ENCODE data around the gene PUM2.

Gene PUM2

DNA sequence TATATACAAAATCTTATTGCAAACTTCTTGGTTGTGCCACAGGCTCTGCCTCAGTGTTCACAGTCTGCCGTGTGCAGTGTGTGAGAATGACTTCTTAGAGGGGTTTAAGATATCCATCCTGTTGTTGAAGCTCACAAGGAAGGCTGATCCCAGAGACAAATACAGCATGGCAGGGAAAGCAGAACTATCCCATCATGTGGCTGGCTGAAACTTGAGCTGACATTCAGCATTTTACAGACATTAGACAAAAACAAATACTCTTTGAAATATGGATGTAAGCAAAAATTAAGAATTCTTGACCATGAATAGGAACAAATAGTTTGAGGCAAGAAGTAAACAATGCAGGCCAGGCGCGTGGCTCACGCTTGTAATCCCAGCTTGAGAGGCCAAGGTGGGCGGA, 12.9 kb upstream of the PUM2 start:
- no peak overlapping the region for H3K9ac ChIP-seq (ENCODE audit: low read length)
- H3K27ac ChIP-seq (ENCODE audit: low read depth, low read length) = no peak overlapping the region
- no peak overlapping the region for H3K4me3 ChIP-seq (ENCODE audit: low read length)
- no peaks in the 10 kb centered on the region for H3K4me1 ChIP-seq (ENCODE audit: control insufficient read depth, insufficient read depth, low read length)
- H3K27me3 ChIP-seq (ENCODE audit: control insufficient read depth, insufficient read depth, low read length) = no peaks in the 10 kb centered on the region
- H3K36me3 ChIP-seq (ENCODE audit: control insufficient read depth, insufficient read depth, low read length) = no peaks in the 10 kb centered on the region

DNA sequence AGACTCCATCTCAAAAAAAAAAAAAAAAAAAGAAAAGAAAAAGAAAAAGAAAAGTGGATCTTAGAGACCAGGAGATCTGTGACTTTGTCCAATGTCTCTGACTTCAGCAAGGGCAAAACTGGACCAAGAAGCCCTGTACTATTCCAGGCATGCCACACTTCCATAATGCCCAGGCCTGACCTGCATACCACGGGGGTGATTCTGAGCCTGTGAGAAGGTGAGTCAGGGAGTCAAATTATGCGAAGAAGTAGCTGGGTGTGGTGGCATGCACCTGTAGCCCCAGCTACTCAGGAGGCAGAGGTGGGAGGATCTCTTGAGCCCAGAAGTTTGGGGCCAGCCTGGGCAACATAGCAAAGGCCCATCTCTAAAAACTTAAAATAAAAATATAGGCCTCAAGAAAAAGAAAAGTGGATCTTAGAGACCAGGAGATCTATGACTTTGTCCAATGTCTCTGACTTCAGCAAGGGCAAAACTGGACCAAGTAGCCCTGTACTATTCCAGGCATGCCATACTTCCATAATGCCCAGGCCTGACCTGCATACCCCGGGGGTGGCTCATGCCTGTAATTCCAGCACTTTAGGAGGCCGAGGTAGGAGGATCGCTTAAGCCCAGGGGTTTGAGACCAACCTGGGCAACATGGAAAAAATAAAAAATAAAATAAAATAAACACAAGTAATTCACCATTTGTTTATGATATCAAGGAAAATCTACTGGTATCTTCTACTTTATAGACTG, 12.2 kb upstream of the PUM2 start:
- no peaks in the 10 kb centered on the region for H3K27me3 ChIP-seq (ENCODE audit: control insufficient read depth, insufficient read depth, low read length)

GRCh38 chr2:20361893-20362292, 11.2 kb upstream of the PUM2 start:
- H3K4me1 ChIP-seq (ENCODE audit: control insufficient read depth, insufficient read depth, low read length) = no peaks in the 10 kb centered on the region
- H3K36me3 ChIP-seq (ENCODE audit: control insufficient read depth, insufficient read depth, low read length) = no peaks in the 10 kb centered on the region
- H3K9ac ChIP-seq (ENCODE audit: low read length) = no peak overlapping the region
- no peaks in the 10 kb centered on the region for H3K27me3 ChIP-seq (ENCODE audit: control insufficient read depth, insufficient read depth, low read length)
- H3K4me3 ChIP-seq (ENCODE audit: low read length) = no peak overlapping the region
- no peak overlapping the region for H3K27ac ChIP-seq (ENCODE audit: low read depth, low read length)

More for the DNA sequence above, 12.2 kb upstream of the PUM2 start:
- Histone ChIP-seq H3K36me3 (ENCODE audit: control insufficient read depth, insufficient read depth, low read length) (no peaks in the 10 kb centered on the region), H3K4me3 (ENCODE audit: low read length) (no peak overlapping the region), H3K9ac (ENCODE audit: low read length) (no peak overlapping the region), H3K27ac (ENCODE audit: low read depth, low read length) (no peak overlapping the region), H3K4me1 (ENCODE audit: control insufficient read depth, insufficient read depth, low read length) (no peaks in the 10 kb centered on the region)

- H3K4me3 ChIP-seq (ENCODE audit: low read length) = no peak overlapping the region
- H3K36me3 ChIP-seq (ENCODE audit: control insufficient read depth, insufficient read depth, low read length) = no peaks in the 10 kb centered on the region
- H3K4me1 ChIP-seq (ENCODE audit: control insufficient read depth, insufficient read depth, low read length) = no peaks in the 10 kb centered on the region
- H3K27ac ChIP-seq (ENCODE audit: low read depth, low read length) = no peak overlapping the region
- no peak overlapping the region for H3K9ac ChIP-seq (ENCODE audit: low read length)
- no peaks in the 10 kb centered on the region for H3K27me3 ChIP-seq (ENCODE audit: control insufficient read depth, insufficient read depth, low read length)
Observed at GRCh38 chr2:20359096-20359495, 8.5 kb upstream of the PUM2 start.

- no peaks in the 10 kb centered on the region for H3K4me1 ChIP-seq (ENCODE audit: control insufficient read depth, insufficient read depth, low read length)
- no peak overlapping the region for H3K27ac ChIP-seq (ENCODE audit: low read depth, low read length)
- no peak overlapping the region for H3K4me3 ChIP-seq (ENCODE audit: low read length)
- H3K36me3 ChIP-seq (ENCODE audit: control insufficient read depth, insufficient read depth, low read length) = no peaks in the 10 kb centered on the region
- no peak overlapping the region for H3K9ac ChIP-seq (ENCODE audit: low read length)
- no peaks in the 10 kb centered on the region for H3K27me3 ChIP-seq (ENCODE audit: control insufficient read depth, insufficient read depth, low read length)
Observed at GRCh38 chr2:20357638-20358389, 7.2 kb upstream of the PUM2 start.

GRCh38 chr2:20356042-20356441, 5.4 kb upstream of the PUM2 start:
- no peak overlapping the region for H3K27ac ChIP-seq (ENCODE audit: low read depth, low read length)
- no peak overlapping the region for H3K4me3 ChIP-seq (ENCODE audit: low read length)
- H3K36me3 ChIP-seq (ENCODE audit: control insufficient read depth, insufficient read depth, low read length) = no peaks in the 10 kb centered on the region
- no peaks in the 10 kb centered on the region for H3K27me3 ChIP-seq (ENCODE audit: control insufficient read depth, insufficient read depth, low read length)
- H3K4me1 ChIP-seq (ENCODE audit: control insufficient read depth, insufficient read depth, low read length) = peaks cover 6% of the 10 kb centered on the region
- no peak overlapping the region for H3K9ac ChIP-seq (ENCODE audit: low read length)

GRCh38 chr2:20355131-20355530, 4.5 kb upstream of the PUM2 start:
- no peak overlapping the region for H3K27ac ChIP-seq (ENCODE audit: low read depth, low read length)
- H3K4me3 ChIP-seq (ENCODE audit: low read length) = no peak overlapping the region
- H3K36me3 ChIP-seq (ENCODE audit: control insufficient read depth, insufficient read depth, low read length) = no peaks in the 10 kb centered on the region
- no peak overlapping the region for H3K9ac ChIP-seq (ENCODE audit: low read length)
- peaks cover 6% of the 10 kb centered on the region for H3K4me1 ChIP-seq (ENCODE audit: control insufficient read depth, insufficient read depth, low read length)
- no peaks in the 10 kb centered on the region for H3K27me3 ChIP-seq (ENCODE audit: control insufficient read depth, insufficient read depth, low read length)

GRCh38 chr2:20353241-20353992, 2.8 kb upstream of the PUM2 start:
- Histone ChIP-seq H3K27me3 (ENCODE audit: control insufficient read depth, insufficient read depth, low read length) (no peaks in the 10 kb centered on the region), H3K4me1 (ENCODE audit: control insufficient read depth, insufficient read depth, low read length) (peaks cover 7% of the 10 kb centered on the region), H3K9ac (ENCODE audit: low read length) (no peak overlapping the region), H3K4me3 (ENCODE audit: low read length) (no peak overlapping the region), H3K36me3 (ENCODE audit: control insufficient read depth, insufficient read depth, low read length) (no peaks in the 10 kb centered on the region), H3K27ac (ENCODE audit: low read depth, low read length) (no peak overlapping the region)

- Histone ChIP-seq H3K4me3 (ENCODE audit: low read length) (no peak overlapping the region), H3K27ac (ENCODE audit: low read depth, low read length) (no peak overlapping the region), H3K4me1 (ENCODE audit: control insufficient read depth, insufficient read depth, low read length) (peaks cover 9% of the 10 kb centered on the region), H3K9ac (ENCODE audit: low read length) (no peak overlapping the region), H3K36me3 (ENCODE audit: control insufficient read depth, insufficient read depth, low read length) (no peaks in the 10 kb centered on the region), H3K27me3 (ENCODE audit: control insufficient read depth, insufficient read depth, low read length) (no peaks in the 10 kb centered on the region)
Observed at GRCh38 chr2:20352581-20353216, 2.1 kb upstream of the PUM2 start.

DNA sequence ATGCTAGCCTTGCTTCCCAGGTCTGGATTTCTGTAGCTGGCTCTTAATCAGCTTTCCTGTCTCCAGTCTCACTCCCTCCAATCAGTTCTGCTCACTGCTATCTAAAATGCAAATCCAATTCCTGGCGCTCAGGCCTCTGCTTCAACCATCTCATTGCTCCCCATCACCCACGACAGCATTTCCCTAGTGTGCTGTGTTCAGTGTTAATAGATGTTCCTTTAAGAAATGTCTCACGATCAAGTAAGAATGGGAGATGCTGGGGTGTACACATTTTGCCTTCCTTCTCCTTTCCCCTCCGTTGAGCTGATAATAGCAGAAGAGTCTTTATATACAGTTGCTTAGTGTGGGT, 1.6 kb upstream of the PUM2 start:
- H3K27ac ChIP-seq (ENCODE audit: low read depth, low read length) = no peak overlapping the region
- no peaks in the 10 kb centered on the region for H3K36me3 ChIP-seq (ENCODE audit: control insufficient read depth, insufficient read depth, low read length)
- H3K4me1 ChIP-seq (ENCODE audit: control insufficient read depth, insufficient read depth, low read length) = peaks cover 12% of the 10 kb centered on the region
- no peak overlapping the region for H3K9ac ChIP-seq (ENCODE audit: low read length)
- no peak overlapping the region for H3K4me3 ChIP-seq (ENCODE audit: low read length)
- no peaks in the 10 kb centered on the region for H3K27me3 ChIP-seq (ENCODE audit: control insufficient read depth, insufficient read depth, low read length)

GRCh38 chr2:20351555-20352229, 1.0 kb upstream of the PUM2 start:
- H3K27me3 ChIP-seq (ENCODE audit: control insufficient read depth, insufficient read depth, low read length) = no peaks in the 10 kb centered on the region
- H3K9ac ChIP-seq (ENCODE audit: low read length) = peak overlapping the region; percentile 69
- no peaks in the 10 kb centered on the region for H3K36me3 ChIP-seq (ENCODE audit: control insufficient read depth, insufficient read depth, low read length)
- peak overlapping the region; percentile 92 for H3K27ac ChIP-seq (ENCODE audit: low read depth, low read length)
- H3K4me1 ChIP-seq (ENCODE audit: control insufficient read depth, insufficient read depth, low read length) = peaks cover 16% of the 10 kb centered on the region
- H3K4me3 ChIP-seq (ENCODE audit: low read length) = peak overlapping the region; percentile 77

Data from rectal smooth muscle tissue (tissue), 1 donor.